PFSK-1 (cell line): Measurements from ENCODE around the gene UTP18.
A peak's percentile ranks its signal among the peaks of the same experiment; 100 is the strongest.

Experiments
- FOXP2 ChIP-seq: optimal IDR thresholded peaks from 2 replicates; pipeline ENCODE3; 2011; ENCODE audit warnings: borderline replicate concordance, control low read depth, inconsistent platforms; ENCODE audit not compliant: insufficient read depth; ENCODE audit errors: extremely low read length, extremely low read depth
- POLR2AphosphoS5 ChIP-seq: IDR thresholded peaks from 2 replicates; pipeline ENCODE4 v1.6.1; 2012; ENCODE audit warnings: low read depth, mild to moderate bottlenecking, control low read depth, low read length, moderate library complexity
- REST ChIP-seq, 2 experiments: IDR thresholded peaks; 2 replicates each; pipeline versions ENCODE4 v1.6.1 to v1.8.0; 2011 to 2012; ENCODE audit warnings: low read depth in 2 of 2, low read length in 2 of 2, control low read depth in 1 of 2, inconsistent platforms in 1 of 2, mild to moderate bottlenecking in 1 of 2, moderate library complexity in 1 of 2; ENCODE audit not compliant: insufficient read depth in 1 of 2
- SIN3A ChIP-seq: IDR thresholded peaks from 2 replicates; pipeline ENCODE4 v1.6.1; 2012; ENCODE audit warnings: mild to moderate bottlenecking, low read length, moderate library complexity, borderline replicate concordance; ENCODE audit not compliant: insufficient read depth
- TAF1 ChIP-seq: IDR thresholded peaks from 2 replicates; pipeline ENCODE4 v1.6.1; 2012; ENCODE audit warnings: low read length, control low read depth, borderline replicate concordance; ENCODE audit not compliant: insufficient read depth

UTP18 gene

DNA sequence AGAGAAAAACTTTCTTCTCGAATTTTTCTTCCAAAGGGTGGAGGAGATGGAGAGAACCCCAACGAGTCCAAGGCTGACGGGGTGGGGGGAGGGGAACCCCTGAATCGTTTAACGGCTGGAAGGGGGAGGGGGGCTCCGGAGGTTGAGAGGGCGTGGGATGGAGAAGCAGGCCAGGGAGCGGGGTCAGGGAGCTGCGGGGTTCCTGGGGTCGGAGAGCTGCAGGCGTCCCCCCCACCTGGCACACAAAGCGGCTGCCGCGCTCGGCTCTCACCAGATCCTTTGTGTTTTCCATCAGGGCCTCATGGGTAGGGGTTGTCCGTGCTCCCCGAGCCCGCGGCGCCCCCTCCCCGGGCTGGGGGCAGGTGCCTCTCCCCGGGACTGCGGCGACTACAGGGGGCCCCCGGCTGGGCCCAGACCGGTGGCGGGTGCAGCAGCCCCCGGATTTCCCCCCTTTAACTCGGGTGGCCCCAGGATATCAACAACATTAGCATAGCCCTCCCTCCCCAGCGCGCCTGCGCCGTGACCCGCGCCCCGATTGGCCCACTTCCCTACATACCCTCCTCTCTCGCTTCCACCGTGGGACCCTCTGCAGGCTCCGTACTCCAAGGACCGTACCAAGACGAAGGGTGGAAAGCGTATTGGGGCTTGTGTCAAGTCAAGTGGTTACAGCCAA, 646 bp upstream of the UTP18 start, which contains the start of gene MBTD1:
MBTD1 (minus strand) TSS at position 486 of the 673 bp plus-strand sequence. CDS start 34,888 bp downstream, outside the sequence.
- no peak for TF ChIP-seq TAF1
- TF ChIP-seq FOXP2, result peak; percentile 34
- no peak for TF ChIP-seq SIN3A

DNA sequence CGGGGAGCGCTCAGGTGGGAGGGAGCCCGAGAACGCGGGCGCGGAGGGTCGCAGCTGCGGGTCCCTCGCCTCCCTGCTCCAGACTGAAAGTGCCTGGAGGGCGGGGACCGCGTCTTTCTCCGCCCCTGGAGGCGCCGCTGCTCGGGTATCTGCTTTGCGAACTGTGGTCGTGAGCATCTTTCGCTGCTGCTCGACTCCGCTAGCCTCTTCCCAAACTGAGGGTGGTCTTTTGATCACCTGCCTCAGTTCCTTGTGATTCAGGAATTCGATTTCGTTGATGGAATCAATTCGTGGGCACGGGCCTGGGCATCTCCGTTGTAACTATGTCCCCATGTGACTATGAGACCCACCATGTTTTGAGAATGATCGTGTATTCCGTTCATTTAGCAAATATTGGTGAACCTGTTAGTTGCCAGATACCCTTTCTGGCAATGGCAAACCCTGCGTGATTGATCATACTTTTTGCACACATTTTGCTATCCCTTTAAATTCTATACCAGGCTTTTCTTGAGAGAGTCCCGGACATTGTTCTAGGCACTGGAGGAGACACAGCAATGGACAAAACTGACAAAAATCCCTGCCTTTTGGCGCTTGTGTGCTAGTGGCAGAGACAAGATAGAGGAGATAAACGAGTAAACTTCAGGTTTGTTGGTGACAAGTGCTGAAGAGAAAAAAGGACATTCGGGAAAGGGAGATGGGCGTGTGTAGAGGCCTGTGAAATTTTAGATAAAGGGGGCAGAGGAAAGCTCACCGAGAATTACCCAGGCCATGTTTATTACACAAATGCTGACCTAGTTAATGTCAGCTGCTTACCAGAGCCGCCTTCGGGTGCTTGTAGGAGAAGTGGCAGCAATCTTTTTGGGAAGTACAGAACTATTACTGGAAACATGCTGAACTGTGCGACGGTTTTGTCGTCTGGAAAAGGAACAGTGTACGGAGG, 948 bp downstream of the UTP18 start:
- TF ChIP-seq TAF1 (no peak), REST (IDR thresholded peaks at IDR 0.05; ENCODE audit: insufficient read depth in 1 of 2, low read depth in 2 of 2, low read length in 2 of 2) (no peak), FOXP2 (no peak), SIN3A (peak; percentile 23; the same call in 1 of the 2 replicates), POLR2AphosphoS5 (no peak; the same call in 1 of the 2 replicates)

DNA sequence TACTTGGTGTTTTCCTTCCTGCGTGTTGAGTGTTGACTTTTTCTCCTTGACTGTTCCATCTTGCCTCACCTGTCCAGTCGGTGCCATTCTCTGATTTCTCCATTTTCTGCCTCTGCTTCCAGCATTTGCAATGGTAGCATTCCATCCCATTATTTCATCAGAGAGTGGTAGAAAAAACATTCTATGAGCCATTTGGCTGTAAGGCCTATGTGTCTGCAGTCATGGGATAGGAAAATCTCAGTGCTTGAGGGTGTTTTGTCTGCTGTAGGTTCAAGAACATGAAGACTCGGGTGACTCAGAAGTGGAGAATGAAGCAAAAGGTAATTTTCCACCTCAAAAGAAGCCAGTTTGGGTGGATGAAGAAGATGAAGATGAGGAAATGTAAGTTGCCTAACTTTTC, 2.7 kb downstream of the UTP18 start:
- TF ChIP-seq REST (IDR thresholded peaks at IDR 0.05; ENCODE audit: insufficient read depth in 1 of 2, low read depth in 2 of 2, low read length in 2 of 2) (no peak), TAF1 (no peak), POLR2AphosphoS5 (no peak)

DNA sequence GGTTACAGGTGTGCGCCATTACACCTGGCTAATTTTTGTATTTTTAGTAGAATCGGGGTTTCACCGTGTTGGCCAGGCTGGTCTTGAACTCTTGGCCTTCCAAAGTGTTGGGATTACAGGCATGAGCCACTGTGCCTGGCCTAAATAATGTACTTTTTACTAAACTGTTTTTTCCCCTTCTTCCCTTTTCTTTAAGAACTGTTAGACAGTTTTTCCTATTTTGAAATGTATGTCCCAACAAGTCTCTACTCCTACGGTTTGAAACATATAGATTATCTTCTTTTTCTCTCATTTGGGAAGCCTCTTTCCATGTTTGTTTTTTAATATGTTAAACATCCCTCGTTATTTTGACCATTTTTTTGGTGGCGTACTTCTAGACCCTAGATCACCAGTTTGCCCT, 9.6 kb downstream of the UTP18 start:
- TF ChIP-seq TAF1 (no peak), SIN3A (no peak), FOXP2 (no peak)

GRCh38 chr17:51270636-51271035, 10.3 kb downstream of the UTP18 start:
- no peak for TF ChIP-seq POLR2AphosphoS5
- no peak for TF ChIP-seq SIN3A
- TF ChIP-seq TAF1, result no peak
- no peak for TF ChIP-seq FOXP2
- no peak for TF ChIP-seq REST (IDR thresholded peaks at IDR 0.05; ENCODE audit: insufficient read depth in 1 of 2, low read depth in 2 of 2, low read length in 2 of 2)
